ENCODE measurements around the gene DOK6. TPM values are rescaled to one million over a fixed set of nuclear protein-coding genes. Genes with fewer than 3 reads are reported as not detected.
A peak's percentile ranks its signal among the peaks of the same experiment; 100 is the strongest.

Gene DOK6
- total RNA-seq, 1 donor from 2014 or later, result 0.43 TPM

- no peaks in the 10 kb centered on the region for H3K36me3 ChIP-seq
- H3K4me3 Mint-ChIP-seq, result peak overlapping the region; percentile 92
- H3K9me3 Mint-ChIP-seq, result no peaks in the 10 kb centered on the region
- H3F3A ChIP-seq (ENCODE audit: low read depth), result peaks cover 11% of the 10 kb centered on the region
- peak overlapping the region; percentile 86 for H2AFZ ChIP-seq (replicated peaks)
- H3K9me3 ChIP-seq (ENCODE audit: low read depth), result no peaks in the 10 kb centered on the region
- peaks cover 14% of the 10 kb centered on the region for H3K27me3 Mint-ChIP-seq (ENCODE audit: insufficient read depth, low read depth)
- peak overlapping the region; percentile 99 for H3K4me2 ChIP-seq
- TF ChIP-seq EZH2 (IDR thresholded peaks at IDR 0.05) (peak; percentile 98), CTCF (IDR thresholded peaks at IDR 0.05) (no peak), EZH2phosphoT487 (IDR thresholded peaks at IDR 0.05) (peak; percentile 88)
- no peaks in the 10 kb centered on the region for H4K20me1 ChIP-seq (ENCODE audit: low read depth)
- peak; percentile 39 for DNase-seq (ENCODE audit: low spot score)
- no peaks in the 10 kb centered on the region for H3K79me2 ChIP-seq (ENCODE audit: low read depth)
- peaks cover 23% of the 10 kb centered on the region for H3K4me1 Mint-ChIP-seq
- peaks cover 16% of the 10 kb centered on the region for H3K4me1 ChIP-seq
- peak overlapping the region; percentile 70 for H3K4me3 ChIP-seq
- H3K9ac ChIP-seq, result no peak overlapping the region
- H3K27me3 ChIP-seq, result peaks cover 80% of the 10 kb centered on the region
- peak overlapping the region; percentile 78 for H3K27ac Mint-ChIP-seq
- peaks cover under 1% of the 10 kb centered on the region for H3K36me3 Mint-ChIP-seq
- no peak overlapping the region for H3K27ac ChIP-seq
These were observed 711 bp downstream of the DOK6 start for GRCh38 chr18:69401226-69401971.

GRCh38 chr18:69401972-69402532, 1.4 kb downstream of the DOK6 start:
- peak overlapping the region; percentile 99 for H3K4me2 ChIP-seq
- TF ChIP-seq EZH2phosphoT487 (IDR thresholded peaks at IDR 0.05) (peak; percentile 69), CTCF (IDR thresholded peaks at IDR 0.05) (no peak), EZH2 (IDR thresholded peaks at IDR 0.05) (peak; percentile 93)
- peaks cover 16% of the 10 kb centered on the region for H3K4me1 ChIP-seq
- peak; percentile 1 for DNase-seq (ENCODE audit: low spot score)
- no peaks in the 10 kb centered on the region for H3K36me3 ChIP-seq
- no peaks in the 10 kb centered on the region for H3K9me3 Mint-ChIP-seq
- no peak overlapping the region for H3K27ac ChIP-seq
- H2AFZ ChIP-seq (replicated peaks), result no peak overlapping the region
- peaks cover 14% of the 10 kb centered on the region for H3K27me3 Mint-ChIP-seq (ENCODE audit: insufficient read depth, low read depth)
- H3K27me3 ChIP-seq, result peaks cover 87% of the 10 kb centered on the region
- H3K4me1 Mint-ChIP-seq, result peaks cover 23% of the 10 kb centered on the region
- H3K36me3 Mint-ChIP-seq, result peaks cover 2% of the 10 kb centered on the region
- no peak overlapping the region for H3K27ac Mint-ChIP-seq
- H3F3A ChIP-seq (ENCODE audit: low read depth), result peaks cover 11% of the 10 kb centered on the region
- no peaks in the 10 kb centered on the region for H3K79me2 ChIP-seq (ENCODE audit: low read depth)
- peak overlapping the region; percentile 92 for H3K4me3 Mint-ChIP-seq
- H3K9ac ChIP-seq, result no peak overlapping the region
- H3K4me3 ChIP-seq, result peak overlapping the region; percentile 70
- H3K9me3 ChIP-seq (ENCODE audit: low read depth), result no peaks in the 10 kb centered on the region
- no peaks in the 10 kb centered on the region for H4K20me1 ChIP-seq (ENCODE audit: low read depth)

GRCh38 chr18:69402533-69402989, 1.9 kb downstream of the DOK6 start:
- H3K4me1 Mint-ChIP-seq, result peaks cover 23% of the 10 kb centered on the region

More at GRCh38 chr18:69402533-69402989, 1.9 kb downstream of the DOK6 start:
- Mint-ChIP-seq H3K4me3 (peak overlapping the region; percentile 92), H3K27ac (no peak overlapping the region), H3K36me3 (peaks cover 2% of the 10 kb centered on the region), H3K27me3 (ENCODE audit: insufficient read depth, low read depth) (peaks cover 14% of the 10 kb centered on the region), H3K9me3 (no peaks in the 10 kb centered on the region)
- DNase-seq (ENCODE audit: low spot score), result peak; percentile 42
- Histone ChIP-seq H3K27me3 (peaks cover 87% of the 10 kb centered on the region), H3K79me2 (ENCODE audit: low read depth) (no peaks in the 10 kb centered on the region), H3K4me1 (peaks cover 16% of the 10 kb centered on the region), H4K20me1 (ENCODE audit: low read depth) (no peaks in the 10 kb centered on the region), H3K36me3 (no peaks in the 10 kb centered on the region), H3F3A (ENCODE audit: low read depth) (peaks cover 11% of the 10 kb centered on the region), H2AFZ (replicated peaks) (no peak overlapping the region), H3K27ac (no peak overlapping the region), H3K4me2 (peak overlapping the region; percentile 99), H3K9ac (no peak overlapping the region), H3K9me3 (ENCODE audit: low read depth) (no peaks in the 10 kb centered on the region), H3K4me3 (peak overlapping the region; percentile 70)
- TF ChIP-seq CTCF (IDR thresholded peaks at IDR 0.05) (no peak), EZH2 (IDR thresholded peaks at IDR 0.05) (peak; percentile 42), EZH2phosphoT487 (IDR thresholded peaks at IDR 0.05) (peak; percentile 27)
